GM21367 (cell line): ENCODE results near the gene FLNB.
A peak's percentile ranks its signal among the peaks of the same experiment; 100 is the strongest.

Source experiments
- ATAC-seq: cut with Tn5 transposase; IDR thresholded peaks from one replicate; pipeline ENCODE4 v1.9.1; 2021; ENCODE audit not compliant: unreplicated experiment

Gene FLNB

GRCh38 chr3:58027704-58028317 is 19.6 kb downstream of the FLNB start:
- no peak for ATAC-seq

- ATAC-seq, result no peak
Observed at GRCh38 chr3:58028902-58029301, 20.7 kb downstream of the FLNB start.

- no peak for ATAC-seq
Observed at GRCh38 chr3:58029842-58030584, 21.8 kb downstream of the FLNB start.

GRCh38 chr3:58032186-58032585 is 24.0 kb downstream of the FLNB start:
- ATAC-seq, result no peak

- ATAC-seq, result peak; percentile 94
Observed at GRCh38 chr3:58034738-58035523, 26.7 kb downstream of the FLNB start.

GRCh38 chr3:58035524-58036255 is 27.5 kb downstream of the FLNB start:
- no peak for ATAC-seq

- ATAC-seq, result no peak
Observed at GRCh38 chr3:58036293-58037032, 28.2 kb downstream of the FLNB start.

GRCh38 chr3:58037141-58037910 is 29.1 kb downstream of the FLNB start:
- no peak for ATAC-seq

GRCh38 chr3:58038675-58039292 is 30.6 kb downstream of the FLNB start:
- no peak for ATAC-seq

- ATAC-seq, result no peak
Observed at GRCh38 chr3:58039601-58040000, 31.4 kb downstream of the FLNB start.

GRCh38 chr3:58041182-58041825 is 33.1 kb downstream of the FLNB start:
- ATAC-seq, result no peak

GRCh38 chr3:58041826-58042324 is 33.7 kb downstream of the FLNB start:
- peak; percentile 85 for ATAC-seq

GRCh38 chr3:58042947-58043707 is 34.9 kb downstream of the FLNB start:
- ATAC-seq, result no peak

GRCh38 chr3:58043933-58044332 is 35.7 kb downstream of the FLNB start:
- no peak for ATAC-seq

GRCh38 chr3:58044691-58045483 is 36.7 kb downstream of the FLNB start:
- no peak for ATAC-seq

GRCh38 chr3:58047826-58048225 is 39.6 kb downstream of the FLNB start:
- ATAC-seq, result no peak

- no peak for ATAC-seq
Observed at GRCh38 chr3:58048301-58048700, 40.1 kb downstream of the FLNB start.
